ENCODE results near the gene TBC1D5. TPM values are rescaled to one million over a fixed set of nuclear protein-coding genes. Genes with fewer than 3 reads are reported as not detected.
"Not testable (repeated sequence)": the region's sequence is repeated elsewhere in the genome, so short reads cannot be mapped to it uniquely, and the experiment has no call there.

TBC1D5 gene
- total RNA-seq, 3 donors from 2014 or later = 33.1 to 56.1 (median 44.1) TPM

GRCh38 chr3:17133632-17134545, 608.5 kb downstream of the TBC1D5 start:
- DNase-seq (no peak), ATAC-seq (no peak)
- no peaks in the 10 kb centered on the region for H3K36me3 ChIP-seq (ENCODE audit: low read depth)
- H3K4me1 ChIP-seq (ENCODE audit: low read depth) = no peaks in the 10 kb centered on the region
- intact Hi-C loops (cut with DNase I, micrococcal nuclease) = no loop called here
- TF ChIP-seq CTCF (IDR thresholded peaks at IDR 0.05) = no peak
- no peak overlapping the region for H3K4me3 ChIP-seq
- no peaks in the 10 kb centered on the region for H3K9me3 ChIP-seq

DNA sequence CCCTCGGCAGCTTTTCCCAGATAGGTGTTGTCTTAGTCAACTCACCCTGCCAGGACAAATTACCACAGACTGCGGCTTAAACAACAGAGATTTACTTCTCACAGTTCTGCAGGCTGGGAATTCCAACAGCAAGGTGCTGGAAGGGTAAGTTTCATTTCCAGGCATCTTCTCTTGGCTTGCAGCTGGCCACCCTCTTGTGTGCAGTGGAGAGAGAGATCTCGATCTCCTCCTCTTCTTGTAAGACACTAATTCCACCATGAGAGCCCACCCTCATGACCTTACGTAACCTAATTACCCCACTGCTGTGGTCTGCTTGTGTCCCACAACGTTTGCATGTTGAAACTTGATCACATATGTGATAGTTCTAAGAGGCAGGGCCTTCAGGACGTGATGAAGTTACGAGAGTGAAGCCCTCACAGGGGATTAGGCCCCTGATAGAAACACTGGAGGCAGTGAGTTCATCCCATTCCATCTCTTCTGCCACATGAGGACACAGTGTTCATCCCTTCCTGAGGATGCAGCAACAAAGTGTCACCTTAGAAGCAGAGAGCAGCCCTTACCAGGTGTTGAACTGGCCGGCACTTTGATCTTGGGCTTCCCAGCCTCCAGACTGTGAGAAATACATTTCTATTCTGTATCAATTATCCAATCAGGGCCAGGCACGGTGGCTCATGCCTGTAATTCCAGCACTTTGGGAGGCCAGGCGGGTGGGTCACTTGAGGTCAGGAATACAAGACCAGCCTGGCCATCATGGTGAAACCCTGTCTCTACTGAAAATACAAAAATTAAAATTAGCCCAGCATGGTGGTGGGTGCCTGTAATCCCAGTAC, 609.9 kb downstream of the TBC1D5 start:
- no peaks in the 10 kb centered on the region for H3K36me3 ChIP-seq (ENCODE audit: low read depth)
- no peak for ATAC-seq

GRCh38 chr3:17130956-17131355, 611.5 kb downstream of the TBC1D5 start:
- no peaks in the 10 kb centered on the region for H3K36me3 ChIP-seq (ENCODE audit: low read depth)
- no peak overlapping the region for H3K4me3 ChIP-seq
- no peaks in the 10 kb centered on the region for H3K9me3 ChIP-seq
- no peaks in the 10 kb centered on the region for H3K4me1 ChIP-seq (ENCODE audit: low read depth)
- no peak for TF ChIP-seq CTCF (IDR thresholded peaks at IDR 0.05)
- no peak for ATAC-seq
- DNase-seq = no peak
- intact Hi-C loops (cut with DNase I, micrococcal nuclease) = no loop called here

More for the DNA sequence above, 609.9 kb downstream of the TBC1D5 start:
- intact Hi-C loops (cut with DNase I, micrococcal nuclease) = no loop called here
- H3K4me3 ChIP-seq = no peak overlapping the region
- no peaks in the 10 kb centered on the region for H3K9me3 ChIP-seq
- no peak for TF ChIP-seq CTCF (IDR thresholded peaks at IDR 0.05)
- H3K4me1 ChIP-seq (ENCODE audit: low read depth) = no peaks in the 10 kb centered on the region
- no peak for DNase-seq

GRCh38 chr3:17129556-17129955, 612.9 kb downstream of the TBC1D5 start:
- no peak for DNase-seq
- no peak for TF ChIP-seq CTCF (IDR thresholded peaks at IDR 0.05)
- H3K9me3 ChIP-seq = no peaks in the 10 kb centered on the region
- H3K4me3 ChIP-seq = no peak overlapping the region
- no peaks in the 10 kb centered on the region for H3K36me3 ChIP-seq (ENCODE audit: low read depth)
- H3K4me1 ChIP-seq (ENCODE audit: low read depth) = no peaks in the 10 kb centered on the region
- intact Hi-C loops (cut with DNase I, micrococcal nuclease) = no loop called here
- no peak for ATAC-seq

- H3K4me3 ChIP-seq; H3K9me3 ChIP-seq; ATAC-seq; H3K36me3 ChIP-seq (ENCODE audit: low read depth); intact Hi-C loops (cut with DNase I, micrococcal nuclease); H3K4me1 ChIP-seq (ENCODE audit: low read depth); DNase-seq: not testable (repeated sequence)
Measured at GRCh38 chr3:17128671-17129070, 613.8 kb downstream of the TBC1D5 start.

All from mucosa of descending colon (tissue), 3 donors.